Lower leg skin (tissue), 4 donors: ENCODE results near the gene ELF3. TPM values are rescaled to one million over a fixed set of nuclear protein-coding genes. Genes with fewer than 3 reads are reported as not detected.
"Not testable (repeated sequence)": the region's sequence is repeated elsewhere in the genome, so short reads cannot be mapped to it uniquely, and the experiment has no call there.

Source experiments
- DNase-seq, 2 donors: peaks; one replicate each; pipeline ENCODE4 v3.0.0-alpha.2; 2019; ENCODE audit warnings: low spot score in 2 of 2
- H3K4me3 ChIP-seq: fragments of 200-600 bp; sonication (generic); 2 replicates; pipeline ENCODE4 v1.5.1; 2017; ENCODE audit warnings: mild to moderate bottlenecking, low read depth; ENCODE audit not compliant: poor library complexity, severe bottlenecking
- POLR2A ChIP-seq, 2 donors: fragments of 450-650 bp; IDR thresholded peaks; one replicate each; pipeline ENCODE4 v1.6.1; 2016 to 2017; ENCODE audit warnings: antibody characterized with exemption in 2 of 2, mild to moderate bottlenecking in 1 of 2, moderate library complexity in 1 of 2
- WGBS, 2 donors: methylation state at CpG; one replicate each; pipeline ENCODE4 v1.1.5; 2018; 5-methylcytosine and 5-hydroxymethylcytosine counted together
- intact Hi-C: fragments of 100-400 bp; cut with DNase I; formaldehyde crosslinking; loops from one replicate; pipeline ENCODE4 v1.15.0; 2023; ENCODE audit warnings: low total_unique reads
- total RNA-seq, 4 donors: library from RNA; depleted of rRNA; stranded (reverse); fragments of >200 nt; gene quantifications; one replicate each; pipeline ENCODE4 v1.1.0, GENCODE V29; 2016
- TF ChIP-seq, protein P1 (sequence below), 3 donors: fragments of 450-650 bp; IDR thresholded peaks; one replicate each; pipeline ENCODE4 v1.5.1; 2016; ENCODE audit warnings: antibody characterized with exemption in 3 of 3, mild to moderate bottlenecking in 3 of 3, moderate library complexity in 2 of 3

Gene ELF3
- total RNA-seq: 10 to 100 TPM in 3 of 4 donors, 1 to 10 TPM in 1; 9.8 to 36.4 (median 31.2) TPM

DNA sequence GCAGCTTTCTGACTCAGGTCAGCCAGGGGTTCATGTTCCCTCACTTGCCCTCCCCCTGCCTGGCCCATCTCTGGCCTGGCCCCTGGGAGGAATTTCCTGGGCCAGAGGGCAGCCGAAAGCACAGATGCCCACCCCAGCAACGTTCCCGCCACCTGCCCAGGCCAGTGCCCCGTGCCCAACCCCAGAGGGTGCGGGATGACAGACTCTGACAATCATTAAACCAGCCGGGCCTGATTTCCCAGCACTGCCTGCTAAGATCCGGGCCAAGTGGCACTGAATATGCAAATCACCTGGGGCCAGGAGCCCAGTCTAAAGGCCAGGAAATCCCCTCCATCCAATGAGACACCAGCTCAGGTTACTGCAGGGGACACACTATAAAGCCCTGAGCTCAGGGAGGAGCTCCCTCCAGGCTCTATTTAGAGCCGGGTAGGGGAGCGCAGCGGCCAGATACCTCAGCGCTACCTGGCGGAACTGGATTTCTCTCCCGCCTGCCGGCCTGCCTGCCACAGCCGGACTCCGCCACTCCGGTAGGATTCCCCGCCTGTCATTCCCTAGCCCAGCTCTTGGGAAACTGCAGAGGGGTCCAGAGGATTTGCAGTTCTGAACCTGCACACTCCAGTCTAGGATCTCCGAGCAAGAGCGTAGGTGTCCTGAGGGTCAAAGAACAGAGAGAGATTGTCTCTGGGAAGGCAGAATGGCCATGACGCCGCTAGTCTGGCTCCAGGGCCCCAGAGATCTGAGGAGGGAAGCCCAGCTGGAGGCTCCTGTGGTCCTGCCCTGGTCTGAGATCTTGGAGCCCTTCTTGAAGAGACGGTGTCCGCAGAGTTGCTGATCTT, at the start of gene ELF3:
TSS of gene ELF3 (plus strand) at position 408 of the 836 bp plus-strand sequence. CDS start 550 bp downstream, outside the sequence.
- no peak within 1 kb of the TSS for H3K4me3 ChIP-seq
- intact Hi-C loops: no loop called here
- WGBS, 2 donors: 64 to 67% methylated on average over 21 to 23 of the region's 24 CpGs
- peak in 1 of 2 donors; percentile 88 for DNase-seq
- TF ChIP-seq, protein P1, sequence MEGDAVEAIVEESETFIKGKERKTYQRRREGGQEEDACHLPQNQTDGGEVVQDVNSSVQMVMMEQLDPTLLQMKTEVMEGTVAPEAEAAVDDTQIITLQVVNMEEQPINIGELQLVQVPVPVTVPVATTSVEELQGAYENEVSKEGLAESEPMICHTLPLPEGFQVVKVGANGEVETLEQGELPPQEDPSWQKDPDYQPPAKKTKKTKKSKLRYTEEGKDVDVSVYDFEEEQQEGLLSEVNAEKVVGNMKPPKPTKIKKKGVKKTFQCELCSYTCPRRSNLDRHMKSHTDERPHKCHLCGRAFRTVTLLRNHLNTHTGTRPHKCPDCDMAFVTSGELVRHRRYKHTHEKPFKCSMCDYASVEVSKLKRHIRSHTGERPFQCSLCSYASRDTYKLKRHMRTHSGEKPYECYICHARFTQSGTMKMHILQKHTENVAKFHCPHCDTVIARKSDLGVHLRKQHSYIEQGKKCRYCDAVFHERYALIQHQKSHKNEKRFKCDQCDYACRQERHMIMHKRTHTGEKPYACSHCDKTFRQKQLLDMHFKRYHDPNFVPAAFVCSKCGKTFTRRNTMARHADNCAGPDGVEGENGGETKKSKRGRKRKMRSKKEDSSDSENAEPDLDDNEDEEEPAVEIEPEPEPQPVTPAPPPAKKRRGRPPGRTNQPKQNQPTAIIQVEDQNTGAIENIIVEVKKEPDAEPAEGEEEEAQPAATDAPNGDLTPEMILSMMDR (IDR thresholded peaks at IDR 0.05): no peak
- no peak for TF ChIP-seq POLR2A (IDR thresholded peaks at IDR 0.05)

DNA sequence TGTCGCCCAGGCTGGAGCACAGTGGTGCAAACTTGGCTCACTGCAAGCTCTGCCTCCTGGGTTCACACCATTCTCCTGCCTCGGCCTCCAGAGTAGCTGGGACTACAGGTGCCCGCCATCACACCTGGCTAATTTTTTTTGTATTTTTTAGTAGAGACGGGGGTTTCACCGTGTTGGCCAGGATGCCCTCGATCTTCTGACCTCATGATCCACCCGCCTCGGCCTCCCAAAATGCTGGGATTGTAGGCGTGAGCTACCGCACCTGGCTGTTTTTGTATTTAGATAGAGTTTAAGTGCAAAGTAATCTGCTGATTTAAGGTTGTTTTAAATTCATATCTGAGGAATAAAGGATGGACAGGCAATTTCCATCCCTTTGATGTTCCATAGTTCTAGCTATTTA, 48.0 kb upstream of the ELF3 start:
- intact Hi-C loops, H3K4me3 ChIP-seq: not testable (repeated sequence)
- DNase-seq: peak in 1 of 2 donors; percentile 72
- WGBS, 2 donors: 92 to 95% methylated on average over 10 of the region's 10 CpGs

DNA sequence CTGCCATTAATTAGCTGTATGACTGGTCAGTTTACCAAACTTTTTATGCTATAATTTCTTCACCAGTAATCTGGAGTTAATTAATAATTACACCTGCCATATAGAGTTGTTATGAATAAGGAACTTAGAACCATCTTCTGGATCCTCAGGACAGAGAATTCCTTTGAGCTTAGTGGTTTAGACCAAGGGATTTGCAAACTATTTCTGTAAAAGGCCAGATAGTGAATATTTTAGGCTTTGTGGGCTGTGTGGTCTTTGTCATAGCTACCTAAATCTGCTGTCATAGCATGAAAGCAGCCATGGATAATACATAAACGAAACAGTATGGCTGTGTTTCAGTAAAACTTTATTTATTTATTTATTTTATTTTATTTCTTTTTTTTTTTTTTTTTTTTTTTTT, 46.1 kb upstream of the ELF3 start:
- 89 to 93% methylated on average over 1 of the region's 1 CpG for WGBS, 2 donors
- no peak for DNase-seq
- H3K4me3 ChIP-seq: no peak overlapping the region
- intact Hi-C loops: no loop called here
- TF ChIP-seq, protein P1 (IDR thresholded peaks at IDR 0.05): no peak
- no peak for TF ChIP-seq POLR2A (IDR thresholded peaks at IDR 0.05)

DNA sequence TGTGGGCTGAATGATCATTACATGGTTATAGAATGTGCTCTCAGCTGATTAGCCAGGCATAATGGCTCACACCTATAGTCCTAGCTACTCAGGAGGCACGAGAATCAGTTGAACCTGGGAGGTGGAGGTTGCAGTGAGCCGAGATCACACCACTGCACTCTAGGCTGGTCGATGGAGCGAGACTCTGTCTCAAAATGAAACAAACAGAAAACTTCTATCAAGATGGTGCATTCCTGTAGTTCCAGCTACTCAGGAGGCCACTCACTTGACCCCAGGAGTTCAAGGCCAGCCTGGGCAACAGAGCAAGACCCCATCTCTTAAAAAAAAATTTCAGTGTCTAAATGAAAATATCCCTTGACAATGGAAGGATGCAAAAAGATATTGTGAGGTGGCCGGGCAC, 44.2 kb upstream of the ELF3 start:
- no peak for DNase-seq
- 92 to 93% methylated on average over 5 of the region's 5 CpGs for WGBS, 2 donors
- intact Hi-C loops: no loop called here
- TF ChIP-seq, protein P1 (IDR thresholded peaks at IDR 0.05): no peak
- TF ChIP-seq POLR2A (IDR thresholded peaks at IDR 0.05): no peak
- no peak overlapping the region for H3K4me3 ChIP-seq

DNA sequence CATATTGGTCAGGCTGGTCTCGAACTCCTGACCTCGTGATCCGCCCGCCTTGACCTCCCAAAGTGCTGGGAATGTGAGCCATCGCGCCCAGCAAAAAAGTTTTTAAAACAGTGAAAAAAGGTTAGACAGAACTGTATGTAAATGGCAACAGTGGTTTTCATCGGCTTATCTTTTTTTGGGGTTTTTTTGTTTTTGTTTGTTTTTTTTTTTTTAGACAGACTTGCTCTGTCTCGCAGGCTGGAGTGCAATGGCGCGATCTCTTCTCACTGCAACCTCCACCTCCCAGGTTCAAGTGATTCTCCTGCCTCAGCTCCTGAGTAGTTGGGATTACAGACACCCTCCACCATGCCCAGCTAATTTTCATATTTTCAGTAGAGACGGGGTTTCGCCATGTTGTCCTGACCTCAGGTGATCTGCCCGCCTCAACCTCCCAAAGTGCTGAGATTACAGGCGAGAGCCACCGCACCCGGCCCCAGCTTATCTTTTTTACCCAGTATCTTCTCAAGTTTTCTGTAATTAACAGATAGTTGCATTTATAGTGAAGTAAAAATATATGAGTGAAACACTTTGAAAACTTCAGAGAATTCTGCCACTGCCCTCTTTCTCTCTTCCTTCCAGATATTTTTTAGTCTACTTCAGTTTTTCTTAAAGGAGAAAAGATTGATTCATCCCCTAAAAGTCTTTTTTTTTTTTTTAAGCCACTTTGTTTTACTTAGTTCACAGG, 42.0 kb upstream of the ELF3 start:
- intact Hi-C loops: loop anchor here (1.0 kb wide), 1 partner anchor 36 kb away; no protein-coding TSS in a partner anchor
- WGBS, 2 donors: 88% methylated on average over 16 of the region's 16 CpGs
- H3K4me3 ChIP-seq: no peak overlapping the region
- TF ChIP-seq, protein P1 (IDR thresholded peaks at IDR 0.05): no peak
- TF ChIP-seq POLR2A (IDR thresholded peaks at IDR 0.05): no peak
- DNase-seq: no peak
